ENCODE measurements around the gene EVX2.

The EVX2 gene

DNA sequence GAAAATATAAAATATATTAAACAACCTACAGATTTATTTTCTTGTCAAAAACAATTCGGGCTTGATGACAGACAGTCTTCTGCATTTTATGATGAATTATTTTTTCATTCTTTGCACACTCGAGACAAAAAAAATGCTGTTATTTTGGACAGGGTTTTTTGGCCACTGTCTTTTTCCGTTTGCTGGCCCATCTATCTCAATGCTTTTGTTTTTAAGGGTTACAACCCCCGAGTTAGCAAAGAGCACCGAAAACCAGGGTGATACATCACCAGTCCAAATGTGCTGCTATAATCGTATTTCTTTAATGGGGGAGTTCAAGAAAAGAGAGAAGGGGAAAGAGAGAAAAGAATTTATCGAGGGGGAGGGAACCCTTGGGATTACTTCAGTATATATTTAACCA lies 7.7 kb downstream of the EVX2 start:
- Mint-ChIP-seq H3K27me3 (peaks cover 92% of the 10 kb centered on the region), H3K27ac (no peak overlapping the region), H3K4me1 (peaks cover 31% of the 10 kb centered on the region), H3K9me3 (peaks cover 10 to 34% of the 10 kb centered on the region in 2 donors), H3K4me3 (no peak overlapping the region)
- DNase-seq (no peak), ATAC-seq (no peak)

- no peak for DNase-seq
- H3K4me1 Mint-ChIP-seq = peaks cover 25% of the 10 kb centered on the region
- H3K9me3 Mint-ChIP-seq = peaks cover 10 to 31% of the 10 kb centered on the region in 2 donors
- H3K4me3 Mint-ChIP-seq = no peak overlapping the region
- ATAC-seq = no peak
- peaks cover 92% of the 10 kb centered on the region for H3K27me3 Mint-ChIP-seq
- no peak overlapping the region for H3K27ac Mint-ChIP-seq
These were observed 8.3 kb downstream of the EVX2 start for GRCh38 chr2:176075481-176075880.

GRCh38 chr2:176074919-176075425 lies 8.8 kb downstream of the EVX2 start:
- no peak for ATAC-seq
- no peak overlapping the region for H3K4me3 Mint-ChIP-seq
- H3K27me3 Mint-ChIP-seq = peaks cover 94% of the 10 kb centered on the region
- peaks cover 24% of the 10 kb centered on the region for H3K4me1 Mint-ChIP-seq
- no peak for DNase-seq
- no peak overlapping the region for H3K27ac Mint-ChIP-seq
- H3K9me3 Mint-ChIP-seq = peaks cover 10 to 31% of the 10 kb centered on the region in 2 donors

DNA sequence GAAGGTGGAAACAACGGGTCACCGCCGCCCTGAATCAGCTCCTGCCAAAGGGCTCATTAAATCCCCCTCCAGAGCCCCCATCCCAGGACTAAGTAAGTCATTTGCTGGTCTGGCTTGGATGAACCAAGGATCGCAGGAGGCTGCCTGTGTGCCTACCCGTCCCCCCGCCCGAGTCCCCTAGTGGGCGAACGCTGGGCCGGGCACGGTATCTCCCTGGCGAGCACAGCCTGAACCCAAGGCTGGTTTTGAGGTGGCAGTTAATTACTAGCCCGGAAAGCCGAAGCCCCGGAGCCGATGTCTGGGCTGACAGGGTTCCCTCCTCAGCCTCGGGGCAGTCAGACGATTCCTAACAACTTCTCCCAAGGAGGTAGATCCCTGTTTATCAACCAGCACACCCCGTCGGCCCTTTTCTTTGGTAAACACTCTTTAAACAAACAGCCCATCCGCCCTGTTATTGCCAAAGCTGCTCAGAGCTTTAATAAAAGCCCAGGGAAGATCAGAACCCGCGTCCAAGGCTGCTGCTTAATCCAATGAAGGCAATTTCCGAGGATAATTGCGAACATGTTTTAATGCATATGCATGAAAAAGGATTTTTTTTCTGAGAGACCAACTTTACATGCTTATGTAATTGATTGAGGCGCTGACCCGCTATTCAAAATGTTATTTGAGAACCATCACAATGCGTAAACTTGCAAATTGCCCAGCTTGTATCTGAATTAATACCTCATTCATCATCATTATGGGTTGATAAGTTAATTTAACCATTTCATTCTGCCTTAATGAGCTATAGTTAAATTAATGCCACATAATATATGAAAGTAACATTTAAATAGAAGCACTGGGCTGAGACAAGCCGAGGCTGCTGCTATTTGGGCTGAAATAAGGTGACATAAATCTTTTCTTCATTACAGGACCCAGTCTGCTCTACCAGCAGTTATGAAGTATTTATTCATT lies 10.5 kb downstream of the EVX2 start:
- peaks cover 94% of the 10 kb centered on the region for H3K27me3 Mint-ChIP-seq
- ATAC-seq (no peak), DNase-seq (no peak)
- no peak overlapping the region for H3K4me3 Mint-ChIP-seq
- no peak overlapping the region for H3K27ac Mint-ChIP-seq
- H3K9me3 Mint-ChIP-seq = peaks cover 5 to 15% of the 10 kb centered on the region in 2 donors
- H3K4me1 Mint-ChIP-seq = peaks cover 17% of the 10 kb centered on the region

DNA sequence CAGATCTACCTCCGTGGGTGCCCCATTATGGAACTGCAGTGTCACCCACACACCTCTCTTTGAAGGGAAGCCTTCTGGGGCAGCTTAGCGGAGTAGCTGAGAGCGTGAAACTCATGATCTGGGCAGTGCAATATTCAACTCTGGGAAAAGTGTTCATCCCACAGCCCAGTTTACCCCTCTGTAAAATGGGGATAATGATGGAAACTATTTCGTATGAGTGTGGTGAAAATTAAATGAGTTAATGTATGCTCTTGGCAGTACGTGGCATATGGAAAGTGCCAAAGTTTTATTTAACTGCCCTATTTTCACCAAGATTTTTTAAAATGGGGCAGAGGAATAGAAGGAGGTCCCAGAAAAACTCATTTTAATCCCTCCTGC lies 11.5 kb downstream of the EVX2 start:
- no peak for ATAC-seq
- peaks cover 100% of the 10 kb centered on the region for H3K27me3 Mint-ChIP-seq
- H3K4me3 Mint-ChIP-seq = no peak overlapping the region
- no peak overlapping the region for H3K27ac Mint-ChIP-seq
- H3K9me3 Mint-ChIP-seq = peaks cover 5 to 15% of the 10 kb centered on the region in 2 donors
- DNase-seq = no peak
- H3K4me1 Mint-ChIP-seq = peaks cover 23% of the 10 kb centered on the region

GRCh38 chr2:176071330-176072291 lies 12.2 kb downstream of the EVX2 start:
- Mint-ChIP-seq H3K9me3 (peaks cover 3 to 12% of the 10 kb centered on the region in 2 donors), H3K4me3 (no peak overlapping the region), H3K4me1 (peaks cover 29% of the 10 kb centered on the region), H3K27me3 (peaks cover 100% of the 10 kb centered on the region), H3K27ac (no peak overlapping the region)
- DNase-seq (no peak), ATAC-seq (no peak)

DNA sequence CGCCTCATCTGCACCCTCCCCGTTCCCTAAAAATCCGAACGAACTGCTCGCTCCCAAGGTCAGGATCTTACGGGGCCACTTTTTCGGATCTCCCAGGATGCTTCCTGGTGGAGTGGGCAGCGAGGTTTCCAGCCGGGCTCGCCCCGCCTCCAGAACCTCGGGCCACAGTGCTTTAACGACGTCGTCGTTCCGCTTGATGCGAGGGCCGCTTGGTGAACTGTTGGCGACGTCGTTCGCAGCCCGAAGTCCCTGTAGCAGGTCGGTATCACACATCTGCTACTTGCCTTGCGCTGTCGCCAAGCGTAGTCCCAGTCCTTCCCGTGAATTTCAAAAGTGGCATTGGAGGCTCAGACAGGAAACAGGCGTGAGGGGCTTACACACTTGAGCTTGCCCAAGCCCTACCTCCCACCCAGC lies 15.3 kb downstream of the EVX2 start:
- H3K9me3 Mint-ChIP-seq = no peaks in the 10 kb centered on the region
- no peak for DNase-seq
- H3K27me3 Mint-ChIP-seq = peaks cover 88% of the 10 kb centered on the region
- peaks cover 29% of the 10 kb centered on the region for H3K4me1 Mint-ChIP-seq
- no peak overlapping the region for H3K27ac Mint-ChIP-seq
- ATAC-seq = no peak
- H3K4me3 Mint-ChIP-seq = peak overlapping the region in 1 of 2 donors; percentile 8

DNA sequence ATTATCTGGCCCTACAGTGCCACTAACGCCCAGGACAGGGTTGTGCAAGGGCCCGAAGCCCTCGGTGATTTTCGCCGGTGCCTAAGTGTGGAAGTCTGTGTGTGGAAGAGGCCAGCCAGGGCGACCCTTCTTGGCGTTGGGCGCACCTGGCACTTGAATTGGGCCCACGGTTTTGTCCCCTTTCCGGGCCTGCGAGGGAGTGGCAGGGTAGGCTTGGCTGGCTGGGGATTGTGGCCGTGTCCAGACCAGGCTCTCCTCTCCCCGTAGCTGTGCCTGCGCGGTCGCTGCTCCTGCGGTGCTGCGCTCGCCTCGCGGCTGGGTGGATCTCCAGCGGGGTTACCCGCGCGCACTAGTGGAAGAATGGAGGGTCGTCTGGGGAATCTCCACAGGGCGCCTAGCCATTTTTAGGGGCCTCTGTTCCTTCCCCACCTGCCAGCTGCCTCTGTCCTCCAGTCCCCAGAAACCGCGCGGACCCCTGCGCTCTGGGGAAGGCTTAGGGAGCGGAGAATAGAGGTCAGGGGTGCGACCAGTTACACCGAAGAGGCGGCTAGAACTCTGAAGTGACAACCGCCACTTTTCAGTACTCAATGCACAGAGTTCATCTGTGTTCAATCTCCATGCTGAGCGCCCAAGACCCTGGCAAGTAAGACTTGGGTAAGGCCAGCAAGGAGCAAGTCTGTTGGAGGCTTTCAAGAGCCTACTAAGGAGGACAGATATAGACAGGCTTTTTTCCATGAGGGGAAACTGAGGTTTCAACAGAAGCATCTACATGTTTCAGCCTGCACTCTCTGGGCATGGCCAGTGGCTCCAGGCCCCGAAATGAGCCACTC lies 16.0 kb downstream of the EVX2 start:
- peaks cover 29% of the 10 kb centered on the region for H3K4me1 Mint-ChIP-seq
- no peak for ATAC-seq
- H3K27ac Mint-ChIP-seq = peak overlapping the region in 1 of 2 donors; percentile 68
- H3K27me3 Mint-ChIP-seq = peaks cover 84% of the 10 kb centered on the region
- DNase-seq = no peak
- H3K4me3 Mint-ChIP-seq = peak overlapping the region; percentile 40 to 50
- H3K9me3 Mint-ChIP-seq = no peaks in the 10 kb centered on the region

- Mint-ChIP-seq H3K4me3 (peak overlapping the region; percentile 40 to 50), H3K27me3 (peaks cover 84% of the 10 kb centered on the region), H3K4me1 (peaks cover 26% of the 10 kb centered on the region), H3K27ac (peak overlapping the region in 1 of 2 donors; percentile 85), H3K9me3 (no peaks in the 10 kb centered on the region)
- ATAC-seq (no peak), DNase-seq (no peak)
These were observed 16.8 kb downstream of the EVX2 start for GRCh38 chr2:176066645-176067588.

GRCh38 chr2:176063958-176064357 lies 19.8 kb downstream of the EVX2 start:
- Mint-ChIP-seq H3K27ac (no peak overlapping the region), H3K4me3 (no peak overlapping the region), H3K27me3 (peaks cover 73% of the 10 kb centered on the region), H3K4me1 (peaks cover 19% of the 10 kb centered on the region), H3K9me3 (no peaks in the 10 kb centered on the region)
- ATAC-seq = peak; percentile 88
- DNase-seq = no peak

DNA sequence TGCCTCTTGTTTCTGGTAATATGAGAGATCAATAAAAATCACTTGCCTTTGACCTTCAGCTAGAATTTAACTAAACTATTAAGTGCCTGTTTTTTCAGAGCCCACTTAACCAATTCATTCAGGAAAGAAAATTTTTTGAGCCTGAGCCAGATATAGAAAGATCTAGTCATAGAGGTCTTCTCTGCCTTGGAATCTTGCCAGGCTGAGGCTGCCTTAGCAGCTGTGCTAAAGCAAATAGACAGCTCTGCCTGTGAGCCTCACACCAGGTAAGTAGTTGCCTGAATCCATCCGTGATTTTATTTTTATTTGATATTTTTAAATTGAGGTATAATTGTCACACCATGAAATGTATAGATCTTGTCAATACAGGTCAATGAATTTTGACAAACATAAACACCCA lies 27.4 kb downstream of the EVX2 start:
- DNase-seq (no peak), ATAC-seq (no peak)
- Mint-ChIP-seq H3K4me1 (no peaks in the 10 kb centered on the region), H3K27ac (no peak overlapping the region), H3K27me3 (peaks cover 56% of the 10 kb centered on the region), H3K9me3 (no peaks in the 10 kb centered on the region), H3K4me3 (no peak overlapping the region)

GRCh38 chr2:176039375-176039774 lies 44.4 kb downstream of the EVX2 start:
- Mint-ChIP-seq H3K4me1 (no peaks in the 10 kb centered on the region), H3K27ac (no peak overlapping the region), H3K4me3 (no peak overlapping the region), H3K27me3 (peaks cover 34% of the 10 kb centered on the region), H3K9me3 (peaks cover 0 to 7% of the 10 kb centered on the region in 2 donors)
- DNase-seq = no peak
- ATAC-seq = no peak

DNA sequence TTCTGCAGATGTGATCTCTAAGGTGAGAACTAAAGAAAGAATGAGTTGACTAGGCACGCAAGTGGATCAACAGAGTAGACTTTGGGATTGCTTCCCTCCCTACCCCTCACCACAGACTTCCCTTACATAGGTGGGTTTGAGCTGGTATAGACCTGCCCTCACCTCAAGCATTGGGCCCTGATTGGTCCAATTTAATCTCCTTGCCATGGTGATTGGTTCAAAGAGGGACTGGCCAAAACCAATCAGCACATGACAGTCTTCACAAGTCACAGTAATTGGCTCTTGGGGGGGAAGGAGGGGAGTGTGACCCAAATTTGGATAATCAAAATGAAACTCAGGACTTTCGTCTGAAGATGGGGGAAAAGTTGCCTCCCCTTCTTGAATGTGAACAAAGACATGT lies 45.1 kb downstream of the EVX2 start:
- DNase-seq = no peak
- peaks cover 0 to 7% of the 10 kb centered on the region in 2 donors for H3K9me3 Mint-ChIP-seq
- no peak overlapping the region for H3K27ac Mint-ChIP-seq
- peaks cover 37% of the 10 kb centered on the region for H3K27me3 Mint-ChIP-seq
- ATAC-seq = no peak
- no peaks in the 10 kb centered on the region for H3K4me1 Mint-ChIP-seq
- no peak overlapping the region for H3K4me3 Mint-ChIP-seq

Measured in stimulated activated naive CD8-positive, alpha-beta T cell treated with anti-CD3 and anti-CD28 coated beads, Interleukin-15, amount 100 ng/mL, for 72 hours (primary cell).